GM19043 (cell line): ENCODE measurements around the gene SERPINI2.
"Not testable (repeated sequence)": the region's sequence is repeated elsewhere in the genome, so short reads cannot be mapped to it uniquely, and the experiment has no call there.

Source experiments
- ATAC-seq: cut with Tn5 transposase; IDR thresholded peaks from one replicate; pipeline ENCODE4 v1.9.1; 2021; ENCODE audit warnings: low read depth; ENCODE audit not compliant: unreplicated experiment

SERPINI2 gene

DNA sequence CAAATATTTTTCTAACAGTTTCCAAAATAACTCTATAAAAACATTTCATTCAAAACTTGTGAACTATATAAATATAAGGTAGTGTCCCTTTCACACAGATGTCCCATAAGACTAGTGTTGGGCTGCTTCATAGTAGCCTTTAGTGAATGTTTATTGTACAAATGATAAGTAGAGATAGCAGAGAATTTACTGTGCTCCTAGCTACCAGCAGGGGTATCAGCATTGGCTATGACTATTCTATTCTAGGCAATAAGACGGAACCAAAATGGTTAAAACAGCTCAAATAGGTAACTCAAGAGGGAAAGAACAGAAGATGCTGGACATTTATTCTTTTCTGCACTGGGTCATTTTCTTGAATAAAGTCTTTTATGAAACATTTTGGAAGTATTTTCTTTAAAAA is 22.6 kb downstream of the SERPINI2 start:
- no peak for ATAC-seq

DNA sequence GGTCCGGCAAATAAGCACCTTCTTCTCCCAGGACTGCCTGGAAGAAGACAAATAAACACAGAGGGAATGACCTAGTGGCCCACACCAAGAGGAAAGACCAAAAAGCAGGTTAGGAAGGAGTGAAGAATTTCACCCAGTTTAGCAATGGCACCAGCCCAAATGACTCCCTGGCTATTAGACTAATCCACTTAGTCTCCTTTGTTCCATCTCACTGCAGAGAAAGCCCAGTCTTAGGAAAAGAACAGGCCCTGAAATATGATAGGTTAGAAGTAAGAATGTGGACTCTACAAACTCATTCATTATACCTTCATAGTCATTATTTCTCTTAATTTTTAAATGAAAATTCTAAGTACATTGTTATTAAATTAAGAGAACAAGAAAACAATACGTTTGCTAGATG is 23.2 kb downstream of the SERPINI2 start:
- ATAC-seq = no peak

GRCh38 chr3:167450195-167450594 is 23.6 kb downstream of the SERPINI2 start:
- ATAC-seq = no peak

DNA sequence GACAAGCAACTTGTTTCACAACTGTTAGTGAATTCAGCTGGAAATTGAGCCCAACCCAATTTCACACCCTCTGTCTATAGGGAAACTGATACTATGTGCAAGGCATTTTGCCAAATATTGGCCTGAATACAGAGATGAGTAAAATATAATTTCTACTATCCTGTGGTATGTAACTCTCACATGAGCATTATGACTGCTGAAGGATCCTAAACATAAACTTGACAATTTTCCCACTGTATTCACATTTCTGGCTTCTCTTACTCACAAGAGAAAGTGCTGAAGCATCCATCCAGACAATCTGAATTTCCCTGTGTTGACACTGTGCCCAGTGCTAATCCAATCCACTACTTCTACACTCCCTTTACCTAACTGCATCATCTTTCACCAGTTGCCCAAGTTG is 28.4 kb downstream of the SERPINI2 start:
- ATAC-seq = no peak

DNA sequence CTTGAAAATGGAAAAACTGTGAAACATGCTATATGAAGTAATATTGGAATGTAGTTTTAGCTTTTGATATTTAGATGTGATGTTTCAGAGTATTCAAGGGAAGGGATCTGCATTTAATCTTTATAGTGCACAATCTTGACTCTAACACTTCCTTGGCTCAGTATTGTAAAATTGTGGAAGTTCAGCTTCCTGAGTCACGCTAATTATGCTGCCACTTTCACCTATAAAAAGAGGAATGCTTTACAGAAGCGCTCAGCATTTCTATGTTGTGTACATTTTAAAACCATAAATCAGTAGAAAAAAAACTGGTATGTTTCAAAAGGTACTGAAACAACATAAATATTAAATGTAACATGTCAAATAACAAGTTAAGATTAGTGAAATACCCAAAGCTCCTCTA is 32.6 kb downstream of the SERPINI2 start:
- no peak for ATAC-seq

DNA sequence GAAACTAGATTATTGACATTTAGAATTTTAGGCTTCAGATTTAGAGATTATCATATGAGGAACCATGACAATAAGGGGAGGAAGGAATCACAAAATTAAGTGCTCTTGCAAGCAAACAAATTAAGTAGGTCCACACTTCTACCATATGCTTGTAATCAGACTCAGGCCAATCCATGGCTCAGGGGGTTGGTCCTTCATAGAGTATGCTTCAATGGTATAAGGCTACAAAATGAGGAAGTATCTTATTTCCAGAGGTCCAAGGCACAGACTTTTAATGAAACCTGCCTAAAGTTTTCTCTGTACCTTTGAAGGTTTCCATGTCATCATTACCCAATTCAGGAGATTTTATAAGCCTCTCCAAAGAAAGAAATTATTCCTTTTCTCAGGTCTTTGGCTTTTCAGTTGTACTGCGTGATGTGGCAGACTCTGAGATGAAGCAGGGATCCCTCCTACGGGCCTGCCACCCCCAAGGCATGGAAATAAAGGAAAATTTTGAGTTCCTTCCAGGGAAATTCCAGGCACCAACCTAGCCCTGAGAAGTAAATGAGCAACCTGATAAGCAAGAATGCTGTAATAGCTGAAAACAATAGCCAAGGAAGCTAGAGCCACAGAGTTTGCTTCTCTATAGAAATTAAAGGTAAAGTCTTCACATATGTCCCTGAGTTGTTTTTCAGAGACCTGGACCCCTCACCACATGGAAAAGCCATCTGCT is 36.3 kb downstream of the SERPINI2 start:
- ATAC-seq = no peak

GRCh38 chr3:167426962-167427361 is 46.9 kb downstream of the SERPINI2 start:
- ATAC-seq = not testable (repeated sequence)

DNA sequence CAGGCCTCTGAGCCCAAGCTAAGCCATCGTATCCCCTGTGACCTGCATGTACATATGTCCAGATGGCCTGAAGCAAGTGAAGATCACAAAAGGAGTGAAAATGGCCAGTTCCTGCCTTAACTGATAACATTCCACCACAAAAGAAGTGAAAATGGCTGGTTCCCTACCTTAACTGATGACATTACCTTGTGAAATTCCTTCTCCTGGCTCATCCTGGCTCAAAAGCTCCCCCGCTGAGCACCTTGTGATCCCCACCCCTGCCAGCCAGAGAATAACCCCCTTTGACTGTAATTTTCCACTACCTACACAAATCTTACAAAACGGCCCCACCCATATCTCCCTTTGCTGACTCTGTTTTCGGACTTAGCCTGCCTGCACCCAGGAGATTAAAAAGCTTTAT is 51.4 kb downstream of the SERPINI2 start:
- not testable (repeated sequence) for ATAC-seq

DNA sequence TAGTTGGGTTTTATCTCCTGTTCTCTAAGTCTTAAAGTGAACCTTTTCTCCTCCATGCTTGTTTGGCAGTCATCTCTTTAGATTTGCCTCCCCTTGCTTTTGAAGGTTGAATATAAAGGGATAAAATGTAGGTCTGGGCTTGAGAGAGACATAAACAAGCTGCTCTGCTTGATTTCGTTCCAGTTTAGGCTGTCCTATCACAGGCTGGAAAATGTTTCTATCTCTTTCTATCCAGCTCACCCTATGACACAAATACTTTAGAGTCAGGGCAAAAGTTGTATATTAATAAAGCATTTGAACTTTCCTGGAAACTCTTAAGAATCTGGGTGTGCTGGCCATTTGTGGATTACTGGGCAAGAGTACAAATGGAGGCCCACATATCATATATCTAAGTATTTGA is 64.2 kb downstream of the SERPINI2 start:
- no peak for ATAC-seq

DNA sequence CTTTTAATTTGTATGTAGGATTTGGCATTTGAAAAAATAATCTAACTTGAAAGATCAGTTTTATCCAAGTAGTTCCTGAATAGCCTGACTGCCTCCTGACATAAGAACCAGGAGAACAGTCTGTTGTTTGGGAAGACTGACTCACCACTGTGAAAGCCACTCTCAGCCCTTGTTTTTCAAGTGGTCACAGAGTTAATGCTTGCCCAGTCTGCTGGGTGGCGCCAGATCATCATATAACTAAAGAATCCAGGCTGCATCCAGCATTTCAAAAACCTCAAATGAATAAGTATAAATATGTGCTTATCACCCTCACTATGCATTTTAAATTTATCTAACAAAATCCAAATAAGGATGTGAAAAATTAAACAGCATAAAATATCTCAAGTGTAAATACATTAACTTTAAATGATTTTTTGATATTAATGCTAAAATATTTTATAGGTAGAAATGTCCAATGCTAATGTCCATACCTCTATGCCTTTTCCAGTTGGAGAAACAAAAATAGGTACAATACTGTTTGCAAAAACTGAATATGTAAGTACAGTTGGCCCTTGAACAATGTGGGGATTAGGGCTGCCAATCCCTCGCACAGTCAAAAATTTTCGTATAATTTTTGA is 66.9 kb downstream of the SERPINI2 start:
- ATAC-seq = no peak

DNA sequence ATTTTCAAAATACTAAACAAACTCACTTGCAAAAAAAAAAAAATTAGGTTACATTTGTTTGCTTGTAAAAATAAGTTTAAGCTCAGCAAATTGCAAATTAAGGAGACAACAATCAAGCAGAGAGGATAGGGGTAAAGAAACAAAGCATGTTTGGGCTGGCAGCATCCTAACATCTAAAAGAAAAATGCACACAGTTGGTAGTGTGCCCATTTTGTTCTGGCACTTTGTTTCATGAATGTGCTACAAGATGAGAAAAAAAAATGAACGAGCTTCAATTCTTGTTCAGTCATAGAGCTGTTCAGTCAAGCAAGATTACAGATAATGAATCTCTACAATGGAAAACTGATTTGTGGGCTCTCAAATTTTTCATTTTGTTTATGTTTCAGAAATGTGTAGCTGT is 76.0 kb downstream of the SERPINI2 start:
- no peak for ATAC-seq

DNA sequence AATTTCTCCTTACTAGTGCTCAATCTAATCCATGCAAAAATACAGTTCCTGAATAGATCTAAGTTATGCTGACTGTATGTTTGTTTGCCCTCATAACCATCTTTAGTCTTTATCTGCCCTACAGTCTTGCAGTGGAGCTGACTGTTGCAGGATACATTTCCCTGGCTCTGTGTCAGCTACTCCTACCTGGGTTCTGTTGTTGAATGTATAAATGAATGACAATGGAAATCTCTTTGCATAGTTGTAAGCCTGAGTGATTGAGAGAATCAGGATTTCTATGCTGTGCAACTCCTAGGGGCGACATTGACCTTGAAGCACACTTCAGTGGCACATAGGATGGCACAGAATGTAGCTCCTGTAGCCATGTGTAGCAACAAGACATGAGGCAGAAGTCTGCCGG is 77.8 kb downstream of the SERPINI2 start:
- ATAC-seq = no peak

DNA sequence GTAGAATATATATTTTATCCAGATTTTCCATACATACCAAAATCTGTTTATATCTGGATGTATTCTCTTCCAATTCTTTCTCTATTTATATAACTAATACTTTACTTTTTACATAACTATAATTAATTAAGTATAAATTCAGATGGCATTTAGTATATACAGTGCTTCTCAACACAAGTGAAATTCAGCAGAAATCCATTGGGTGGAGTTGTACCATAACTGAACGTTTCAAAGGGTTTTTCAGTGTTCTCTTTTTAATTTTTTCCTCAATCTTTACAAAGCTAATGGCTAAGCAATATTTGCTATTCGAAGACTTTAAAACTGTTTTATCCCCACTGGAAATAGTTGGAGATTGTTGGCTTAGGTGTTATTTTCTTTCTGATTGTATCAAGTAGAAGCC is 79.8 kb downstream of the SERPINI2 start:
- no peak for ATAC-seq
